ENCODE data around the gene SBF2.
A peak's percentile ranks its signal among the peaks of the same experiment; 100 is the strongest.

SBF2 gene

DNA sequence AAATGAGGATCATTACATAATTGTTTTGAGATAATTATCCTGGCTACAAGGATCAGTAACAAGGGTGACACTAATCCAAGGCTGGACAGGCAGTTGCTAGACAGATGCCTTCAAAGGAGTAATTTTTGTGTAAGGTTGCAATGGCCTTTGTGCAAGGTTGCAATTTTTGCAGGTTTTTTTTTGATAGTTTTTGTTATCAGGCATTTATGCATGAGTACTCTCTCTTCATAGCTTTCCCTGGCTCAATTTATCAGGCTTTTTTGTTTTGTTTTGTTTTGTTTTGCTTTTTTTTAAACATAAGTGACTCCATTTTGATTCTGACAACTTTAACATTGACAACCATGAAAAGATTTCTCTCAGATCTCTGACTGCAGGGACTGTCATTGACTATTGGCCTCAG lies 519.9 kb downstream of the SBF2 start:
- no peak for DNase-seq (ENCODE audit: low read depth)

DNA sequence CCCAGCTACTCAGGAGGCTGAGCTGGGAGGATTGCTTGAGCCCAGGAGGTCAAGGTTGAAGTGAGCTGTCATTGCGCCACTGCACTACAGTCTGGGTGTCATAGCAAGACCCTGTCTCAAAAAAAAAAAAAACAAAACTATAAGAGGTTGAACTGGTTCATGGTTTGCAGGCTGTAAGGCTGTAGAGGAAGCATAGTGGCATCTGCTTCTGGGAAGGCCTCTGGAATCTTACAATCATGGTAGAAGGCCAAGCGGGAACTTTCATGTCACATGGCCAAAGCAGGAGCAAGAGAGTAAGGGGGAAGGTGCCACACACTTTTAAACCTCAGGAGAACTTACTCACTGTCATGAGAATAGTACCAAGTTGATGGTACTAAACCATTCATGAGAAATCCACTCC lies 520.5 kb downstream of the SBF2 start:
- DNase-seq (ENCODE audit: low read depth) = no peak

DNA sequence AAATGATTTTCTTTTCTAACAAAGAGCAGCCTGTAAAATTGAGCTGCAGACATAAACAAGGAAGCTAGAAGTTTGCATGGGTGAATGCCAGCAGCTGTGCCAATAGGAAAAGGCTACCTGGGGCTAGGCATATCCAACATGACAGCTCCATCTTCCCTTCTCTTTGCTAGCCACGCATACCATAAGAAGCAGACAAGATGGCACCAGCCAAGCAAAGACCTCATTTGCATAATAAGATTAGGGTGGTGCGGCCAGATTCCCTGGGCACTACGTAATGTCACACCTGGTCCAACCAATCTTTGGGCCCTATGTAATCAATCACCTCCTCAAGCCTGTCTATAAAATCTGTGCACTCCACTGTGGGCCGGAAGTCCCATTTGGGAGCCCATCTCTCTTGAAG lies 521.8 kb downstream of the SBF2 start:
- no peak for DNase-seq (ENCODE audit: low read depth)

DNA sequence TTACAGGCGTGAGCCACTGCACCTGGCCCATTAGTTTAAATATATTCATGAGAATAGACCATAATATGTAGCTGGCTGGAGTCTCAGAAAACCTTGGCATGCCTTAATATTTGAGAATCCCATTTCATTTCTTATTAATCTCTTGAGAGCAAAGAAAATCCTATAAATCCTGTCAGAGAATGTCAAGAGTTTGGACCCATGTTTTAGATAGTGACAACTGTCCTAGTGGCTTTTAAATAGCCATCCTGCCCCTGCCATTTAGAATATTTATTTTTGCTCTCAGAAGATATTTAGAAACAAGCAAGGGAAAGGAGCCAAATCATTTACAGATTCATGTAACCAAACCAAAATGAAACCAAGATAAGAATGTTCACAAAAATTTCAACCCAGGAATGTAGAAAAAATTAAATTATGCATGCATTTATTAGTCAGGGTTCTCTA lies 522.9 kb downstream of the SBF2 start:
- DNase-seq (ENCODE audit: low read depth) = no peak

DNA sequence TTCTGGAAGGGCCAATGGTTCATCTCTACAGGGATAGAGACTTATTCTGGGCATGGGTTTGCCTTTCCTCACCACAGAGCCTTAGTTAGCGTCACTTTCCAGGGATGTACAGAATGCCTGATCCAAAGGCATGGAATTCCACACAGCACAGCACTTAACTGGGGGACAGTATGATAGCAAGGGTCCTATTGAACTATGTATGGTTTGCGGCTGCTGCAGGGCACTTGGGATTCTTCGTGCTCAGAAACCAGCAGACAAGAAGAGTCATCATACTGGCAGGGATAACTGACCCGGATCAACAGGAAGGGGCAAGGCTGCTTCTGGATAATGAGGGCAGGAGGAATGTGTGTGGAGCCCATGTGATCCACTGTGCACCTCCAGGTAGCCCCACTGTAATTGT lies 524.4 kb downstream of the SBF2 start:
- no peak for DNase-seq (ENCODE audit: low read depth)

DNA sequence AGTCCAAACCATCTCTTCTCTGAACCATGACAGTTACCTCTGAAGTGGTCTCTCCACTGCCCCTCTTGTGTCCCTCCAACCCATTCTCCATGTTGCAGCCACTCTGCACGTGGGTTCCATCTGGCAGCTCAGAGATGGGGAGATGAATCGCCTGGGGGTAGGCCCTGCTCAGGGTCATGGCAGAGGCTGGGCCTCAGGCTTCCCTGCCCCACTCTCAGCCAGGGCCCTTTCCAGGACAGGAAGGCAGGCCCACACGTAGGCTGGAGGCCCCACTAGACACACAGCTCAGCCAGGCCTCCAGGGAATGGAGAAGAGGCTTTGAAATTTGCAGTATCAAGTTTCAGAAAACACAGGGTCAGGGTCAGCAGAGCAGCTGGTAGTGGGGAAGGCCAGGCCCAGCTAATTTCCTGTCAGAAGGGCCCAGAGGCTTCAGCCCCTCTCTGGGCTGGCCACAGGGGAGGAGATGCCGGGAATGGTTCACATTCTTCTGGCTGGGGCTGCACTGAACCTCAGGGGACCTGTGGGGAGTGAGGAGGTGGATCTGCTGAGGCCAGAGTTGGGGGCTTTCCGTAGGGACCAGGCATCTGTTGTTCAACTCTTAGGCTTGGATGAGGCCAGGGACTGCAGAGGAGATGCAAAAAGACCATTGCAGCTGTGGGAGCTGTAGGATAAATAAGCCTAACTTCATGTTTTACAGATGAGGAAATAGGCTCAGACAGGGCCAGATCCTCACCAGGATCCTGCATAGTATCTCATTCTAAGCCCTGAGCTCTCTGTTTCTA lies 528.5 kb downstream of the SBF2 start:
- peak; percentile 43 for DNase-seq (ENCODE audit: low read depth)

DNA sequence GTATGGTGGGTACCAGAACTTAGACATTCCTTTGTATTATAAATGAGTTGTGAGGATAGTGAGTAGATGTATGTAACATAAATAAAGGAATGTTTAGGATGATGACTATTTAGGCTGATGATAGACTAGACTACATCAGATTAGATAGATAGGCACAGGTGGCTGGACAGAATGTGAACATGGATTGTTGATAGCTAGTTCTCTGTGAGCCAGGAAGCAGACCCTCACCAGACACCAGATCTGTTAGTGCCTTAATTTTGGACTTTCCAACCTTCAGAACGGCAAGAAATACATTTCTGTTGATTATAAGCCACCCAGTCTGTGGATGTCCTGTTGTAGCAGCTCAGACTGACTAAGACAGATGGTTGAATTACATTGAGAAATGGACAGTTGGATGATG lies 530.7 kb downstream of the SBF2 start:
- no peak for DNase-seq (ENCODE audit: low read depth)

DNA sequence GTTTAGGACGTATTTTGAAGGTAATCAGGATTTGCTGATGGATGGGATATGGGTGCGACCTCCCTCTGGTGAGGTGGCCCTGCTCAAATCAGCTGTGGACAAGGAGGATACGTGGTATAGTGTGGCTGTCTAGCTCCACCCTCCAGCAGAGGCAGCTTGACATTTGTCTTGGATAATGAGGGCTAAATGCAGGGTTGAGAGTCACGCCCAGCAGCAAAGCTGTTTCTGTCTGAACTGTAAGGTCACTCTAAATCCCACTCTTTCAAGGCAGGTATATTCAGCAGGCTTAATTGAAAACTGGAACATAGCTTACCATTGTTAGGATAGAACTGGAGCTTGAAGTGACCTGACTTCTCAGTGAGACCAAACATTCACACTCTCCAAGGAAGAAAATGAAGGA lies 531.5 kb downstream of the SBF2 start:
- DNase-seq (ENCODE audit: low read depth) = no peak

DNA sequence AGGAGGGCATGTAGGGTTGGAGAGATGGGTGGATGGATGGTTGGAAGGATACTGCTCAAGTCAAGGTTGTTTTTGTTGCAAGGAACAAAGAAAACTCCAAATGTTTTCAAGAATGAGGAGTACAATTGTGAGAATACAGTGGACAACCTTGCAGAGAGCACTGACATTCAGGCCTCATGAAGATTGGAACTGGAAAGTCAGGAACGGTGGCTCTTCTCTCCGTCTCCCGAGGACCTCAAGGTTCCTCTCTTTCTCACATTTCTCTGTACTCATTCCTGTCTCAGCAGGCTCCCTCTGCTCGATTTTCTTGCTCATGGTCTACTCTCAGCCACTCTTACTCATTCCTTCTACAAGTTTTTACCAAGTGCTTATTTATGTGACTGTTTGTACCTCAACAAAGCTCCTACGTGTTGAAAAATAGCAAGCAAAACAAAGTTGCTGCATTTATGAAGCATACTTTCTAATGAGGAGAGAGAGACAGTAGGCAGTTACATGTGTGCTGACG lies 532.5 kb downstream of the SBF2 start:
- DNase-seq (ENCODE audit: low read depth) = no peak

DNA sequence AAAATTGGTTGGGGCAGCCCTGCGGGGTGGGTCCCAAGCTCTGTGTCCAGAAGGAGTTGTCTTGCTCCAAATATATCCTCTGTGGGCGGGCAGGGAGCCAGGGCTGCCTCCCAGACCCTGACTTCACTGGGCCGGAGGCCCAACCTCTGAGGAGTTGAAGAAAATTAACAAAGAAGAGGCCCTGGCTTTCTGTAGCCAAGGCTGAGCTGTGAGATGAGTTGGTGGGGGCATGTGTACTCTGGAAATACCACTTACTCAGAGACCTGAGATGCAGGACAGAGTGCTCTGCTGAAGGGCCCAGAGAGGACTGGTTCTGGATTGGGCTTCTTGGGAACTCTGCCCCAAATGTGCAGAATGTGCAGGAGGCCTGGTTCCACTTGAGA lies 533.8 kb downstream of the SBF2 start:
- peak; percentile 67 for DNase-seq (ENCODE audit: low read depth)

DNA sequence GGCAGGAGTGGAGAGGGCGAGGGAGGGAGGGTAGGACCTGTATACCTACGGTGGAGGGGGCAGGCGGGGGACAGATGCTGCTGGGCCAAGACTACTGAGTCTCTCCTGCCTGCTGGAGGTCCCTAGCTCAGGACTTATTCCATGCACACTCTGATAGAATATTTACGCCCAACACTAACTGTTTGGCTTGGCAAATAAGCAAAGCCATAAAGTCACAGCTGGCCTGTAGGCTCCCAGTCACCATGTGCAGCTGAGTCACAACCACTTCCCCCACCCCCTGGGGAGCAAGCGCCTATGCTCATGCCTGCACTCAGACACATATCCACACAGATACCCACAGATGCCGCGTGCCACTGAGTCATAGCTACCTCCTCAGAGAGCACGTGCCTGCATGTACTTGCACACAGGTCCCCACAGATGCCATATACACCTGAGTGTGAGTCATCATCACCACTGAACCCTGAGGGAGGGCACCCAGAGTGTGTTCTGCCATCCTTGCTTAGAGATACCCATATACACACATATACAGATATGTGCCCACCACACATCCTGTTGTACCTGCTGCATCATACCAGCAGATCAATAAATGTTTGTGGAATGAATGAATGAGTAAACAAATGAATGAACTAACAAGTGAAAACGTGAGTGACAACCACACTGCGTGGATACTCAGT lies 534.4 kb downstream of the SBF2 start:
- peak; percentile 99 for DNase-seq (ENCODE audit: low read depth)

DNA sequence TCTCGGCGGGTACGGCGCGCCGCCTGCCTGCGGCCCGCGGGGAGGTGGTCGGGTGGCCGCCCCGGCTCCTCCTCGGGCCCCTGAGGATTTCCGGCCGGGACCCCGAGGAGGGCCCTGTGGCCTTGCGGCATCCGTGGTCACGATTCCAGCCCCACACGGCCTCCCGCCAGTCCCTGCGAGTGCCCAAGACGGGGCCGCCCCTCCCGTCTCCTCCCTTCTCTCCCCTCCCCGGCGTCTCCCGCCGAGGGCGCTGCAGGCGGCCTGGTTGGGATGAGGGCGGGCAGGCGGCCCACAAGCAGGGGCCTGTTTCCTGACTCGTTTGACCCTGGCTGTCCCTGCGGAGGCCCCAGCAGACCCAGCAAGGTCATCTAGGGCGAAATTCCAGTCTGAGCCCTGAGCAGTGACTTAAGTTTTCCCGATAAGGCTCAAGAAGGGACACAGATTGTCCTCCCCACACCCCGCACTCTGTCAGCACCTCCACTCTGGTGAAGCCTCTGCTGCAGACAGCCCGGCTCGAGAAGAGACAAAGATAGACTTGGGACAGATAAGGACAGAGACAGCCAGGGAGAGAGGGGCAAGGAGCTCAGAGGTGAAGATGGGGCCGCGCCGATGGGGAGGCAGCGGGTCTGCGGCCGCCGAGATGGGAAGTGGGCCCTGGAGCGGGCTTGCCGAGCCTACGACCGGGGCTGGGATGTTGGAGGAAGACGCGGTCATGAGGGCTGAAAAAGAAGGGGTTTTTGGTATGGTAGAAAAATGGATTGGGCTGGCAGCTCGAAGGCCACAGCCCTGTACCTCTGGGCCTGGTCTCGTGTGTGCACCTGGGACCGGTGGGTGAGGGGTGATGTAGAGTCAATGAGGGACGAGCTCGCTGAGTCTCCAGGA lies 535.1 kb downstream of the SBF2 start:
- peak; percentile 80 for DNase-seq (ENCODE audit: low read depth)

DNA sequence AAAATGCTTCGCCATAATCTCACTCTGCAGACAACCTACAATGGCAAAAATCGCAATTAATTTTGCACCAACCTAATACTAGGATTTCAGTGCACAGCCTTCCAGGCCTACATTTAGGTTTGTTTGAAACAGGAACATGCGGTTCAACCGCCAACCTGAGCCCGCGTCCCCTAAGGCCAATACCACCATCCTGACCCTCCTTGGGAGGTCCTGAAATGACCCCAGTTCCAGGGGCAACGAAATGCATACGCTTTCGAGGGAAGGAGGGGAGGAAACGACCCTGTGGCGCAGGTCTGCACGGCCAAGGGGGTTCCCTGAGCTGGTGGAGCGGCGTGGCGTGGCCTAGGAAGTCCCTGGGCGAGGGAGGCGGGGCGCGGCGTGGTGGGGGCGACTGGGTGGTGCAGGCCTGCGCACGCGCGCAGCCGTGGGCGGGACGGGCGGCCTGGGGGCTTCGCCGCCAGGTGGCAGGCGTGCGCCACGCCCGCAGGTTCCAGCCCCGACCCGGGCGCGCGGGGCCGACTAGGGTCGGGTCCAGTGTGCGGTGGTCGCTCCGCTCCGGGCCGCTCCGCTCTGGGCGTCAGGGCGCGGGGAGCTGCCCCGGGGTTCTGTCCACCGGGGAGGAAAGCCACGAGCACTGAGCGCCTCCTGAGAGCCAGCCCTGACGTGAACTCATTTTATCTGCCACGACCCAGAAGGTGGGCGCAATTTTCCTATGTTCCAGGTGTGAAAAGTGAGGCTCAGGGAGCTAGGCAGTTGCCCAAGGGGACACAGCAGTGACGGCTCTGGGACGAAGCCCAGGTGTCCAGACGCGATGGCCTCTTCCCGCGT lies 536.0 kb downstream of the SBF2 start:
- peak; percentile 83 for DNase-seq (ENCODE audit: low read depth)

DNA sequence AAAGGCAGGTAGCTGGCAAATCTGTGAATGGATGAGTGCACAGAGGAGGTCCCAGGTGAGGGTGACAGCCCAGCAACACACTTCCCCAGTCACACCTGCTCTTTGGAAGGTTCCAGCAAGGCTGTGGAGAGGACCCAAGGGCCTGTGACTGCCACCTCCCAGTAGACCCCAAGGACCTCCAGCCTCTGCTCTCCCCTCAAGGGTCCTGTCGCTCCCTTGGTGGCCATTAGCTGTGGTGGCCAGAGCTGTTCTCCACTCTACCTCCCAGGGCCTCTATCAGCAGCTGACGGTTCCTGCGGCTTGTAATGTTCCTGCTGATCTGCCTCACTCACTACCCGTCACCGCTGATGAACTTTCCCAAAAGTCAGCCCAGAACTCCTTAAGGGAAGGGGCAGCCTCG lies 537.1 kb downstream of the SBF2 start:
- no peak for DNase-seq (ENCODE audit: low read depth)

DNA sequence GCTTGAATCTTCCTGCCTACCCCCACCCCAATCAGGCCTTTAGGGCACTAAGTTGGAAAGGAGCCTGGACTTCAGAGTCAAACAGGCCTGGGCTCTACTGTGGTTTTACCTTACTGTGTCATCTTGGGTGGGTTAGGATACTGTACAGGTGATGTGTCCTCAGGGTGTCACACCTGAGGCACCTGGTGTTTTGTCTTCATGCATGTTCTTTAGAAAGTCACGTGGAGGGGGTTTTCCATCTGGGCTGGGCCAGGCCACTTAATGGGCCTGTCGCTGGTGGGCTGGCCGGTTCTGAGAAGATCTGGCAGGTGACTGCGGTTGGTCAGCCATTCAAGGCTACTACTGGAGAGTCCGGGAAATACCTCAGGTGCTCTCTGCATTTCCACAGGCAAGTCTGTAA lies 537.6 kb downstream of the SBF2 start:
- no peak for DNase-seq (ENCODE audit: low read depth)

DNA sequence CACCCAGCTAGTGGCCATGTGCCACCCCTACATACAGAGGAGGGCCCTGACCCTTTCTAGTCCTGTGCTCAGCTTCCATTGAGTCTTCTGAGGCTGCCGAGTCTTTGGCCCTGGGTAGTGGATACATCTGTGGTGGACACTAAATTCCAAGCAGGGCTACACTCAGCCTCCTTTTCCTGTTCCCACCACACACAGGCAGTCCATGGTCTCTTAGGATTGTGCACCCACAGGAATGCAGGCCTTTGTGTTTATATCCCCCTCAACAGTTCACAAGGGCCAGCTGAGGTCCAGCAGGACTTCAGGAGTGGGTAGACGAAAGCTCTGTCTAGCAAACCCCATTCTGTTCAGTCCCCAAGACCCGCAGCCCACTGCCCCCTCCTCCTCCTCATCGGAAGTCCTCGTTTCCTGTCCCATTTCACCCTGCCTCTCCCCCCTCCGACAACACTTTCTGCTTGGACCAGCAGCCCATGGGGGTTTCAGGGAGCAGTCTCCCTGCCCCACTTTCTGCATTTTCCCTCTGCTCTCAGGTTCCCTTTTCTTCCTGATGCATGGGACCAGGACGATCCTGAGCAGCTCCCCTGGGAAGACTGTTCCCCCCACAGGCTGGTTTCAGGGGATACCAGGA lies 538.3 kb downstream of the SBF2 start:
- peak; percentile 78 for DNase-seq (ENCODE audit: low read depth)

DNA sequence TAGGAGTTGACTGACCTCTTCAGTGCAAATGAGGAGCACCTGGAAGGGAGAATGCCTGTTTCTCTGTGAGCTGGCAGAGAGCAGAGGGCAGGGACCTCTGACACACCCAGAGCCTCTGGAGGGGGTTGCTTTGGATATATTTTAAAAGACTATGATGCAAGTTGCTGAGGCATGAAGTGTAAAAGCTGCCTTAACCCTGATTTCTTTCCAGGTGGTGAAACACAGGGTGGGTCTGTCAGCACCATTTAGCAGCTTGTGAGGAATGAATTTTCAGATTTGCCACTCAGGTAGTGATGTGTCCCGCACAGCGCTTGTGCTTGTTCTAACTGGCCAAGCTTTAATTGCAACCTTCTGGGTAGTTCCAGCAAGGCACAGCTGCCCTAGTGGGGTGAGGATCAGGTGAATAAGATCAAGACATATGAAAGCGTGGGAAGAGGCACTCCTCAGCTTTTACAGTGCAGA lies 540.0 kb downstream of the SBF2 start:
- DNase-seq (ENCODE audit: low read depth) = peak; percentile 39

DNA sequence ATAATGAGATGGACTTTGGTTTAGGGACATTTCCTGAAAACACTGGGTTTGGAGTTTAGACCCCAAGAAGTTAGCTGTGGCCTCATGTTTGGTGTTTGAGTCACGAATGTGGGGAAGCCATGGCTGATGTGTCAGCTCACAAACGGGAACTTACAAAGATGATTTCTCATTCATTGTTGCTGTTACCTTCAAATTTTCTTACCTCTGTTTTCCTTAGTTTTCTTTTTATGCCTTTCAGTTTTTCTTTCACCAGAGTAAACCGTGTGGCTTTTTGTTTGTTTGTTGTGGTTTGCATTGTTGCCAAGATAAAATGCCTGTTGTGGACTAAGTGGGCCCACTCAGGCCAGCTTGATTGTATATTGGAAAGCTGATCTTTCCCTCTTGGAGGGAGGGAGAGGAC lies 541.0 kb downstream of the SBF2 start:
- DNase-seq (ENCODE audit: low read depth) = peak; percentile 89

DNA sequence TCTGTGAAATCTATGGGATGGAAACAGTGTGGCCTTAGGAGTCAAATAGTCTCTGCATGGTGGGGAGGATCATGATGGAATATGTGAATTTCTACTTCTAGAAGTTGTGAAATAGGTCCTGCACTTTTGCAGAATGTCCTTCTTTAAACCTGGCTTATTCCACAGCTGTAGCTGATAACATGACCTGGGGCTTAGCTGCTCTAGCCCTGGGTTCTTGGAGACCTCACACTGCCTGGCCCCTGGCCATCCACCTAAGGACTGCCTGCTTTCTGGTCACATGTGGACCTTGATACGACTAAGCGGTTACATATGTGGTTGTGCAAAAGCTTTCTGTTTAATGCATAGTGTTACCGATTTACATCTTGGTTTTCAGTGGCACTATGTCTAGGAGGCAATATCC lies 541.9 kb downstream of the SBF2 start:
- DNase-seq (ENCODE audit: low read depth) = peak; percentile 52

DNA sequence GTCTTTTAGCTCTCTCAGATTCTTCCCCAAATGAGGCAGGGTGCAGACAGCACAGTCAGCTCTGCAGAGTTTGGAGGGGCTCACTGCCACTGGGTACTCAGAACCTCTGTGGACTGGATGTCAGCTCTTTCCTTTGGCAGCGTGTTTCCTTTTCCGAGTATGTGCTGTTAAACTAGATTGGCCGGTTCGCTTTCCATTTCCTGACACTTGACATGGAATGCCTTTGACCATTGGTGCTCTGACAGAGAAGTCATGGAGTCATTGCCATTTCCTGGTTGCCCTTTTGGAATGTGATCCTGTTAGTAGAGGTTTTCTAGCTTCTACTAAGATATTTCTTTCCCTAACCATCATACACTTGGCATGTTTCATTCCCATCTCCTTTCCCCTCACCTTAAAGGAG lies 543.5 kb downstream of the SBF2 start:
- no peak for DNase-seq (ENCODE audit: low read depth)

DNA sequence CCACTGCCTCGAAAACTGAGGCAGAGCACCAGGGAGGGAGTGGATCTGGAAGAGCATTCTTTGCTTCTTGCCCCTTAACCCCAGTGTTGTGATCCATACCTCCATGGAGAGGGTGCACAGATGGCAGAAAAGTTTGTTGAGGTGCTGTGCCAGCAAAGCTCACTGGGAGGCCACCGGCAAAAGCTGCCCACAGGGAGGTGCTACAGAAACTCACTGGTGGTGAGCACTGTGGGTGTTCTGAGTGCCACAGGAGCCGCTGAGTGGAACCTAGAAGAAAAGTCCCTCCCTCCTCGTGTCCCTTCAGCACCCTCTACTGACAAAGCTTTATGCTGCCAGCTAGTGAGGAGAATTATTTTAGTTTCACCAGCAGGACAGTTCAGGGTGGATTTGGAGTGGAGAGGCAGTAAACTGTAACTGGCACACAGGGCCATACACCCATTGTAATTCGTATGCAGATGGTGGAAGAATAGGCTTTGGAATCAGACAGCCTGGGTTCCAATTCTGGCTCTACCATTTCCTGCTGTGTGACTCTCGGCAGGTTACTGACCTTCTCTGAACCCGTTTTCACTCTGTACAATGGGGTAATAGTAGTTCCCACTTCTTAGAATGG lies 545.6 kb downstream of the SBF2 start:
- DNase-seq (ENCODE audit: low read depth) = peak; percentile 83
